Endothelial cell of umbilical vein (primary cell): ENCODE measurements around the gene UCHL1. TPM values are rescaled to one million over a fixed set of nuclear protein-coding genes. Genes with fewer than 3 reads are reported as not detected.

ENCODE experiments used
- BruUV-seq: library from RNA; stranded (reverse); fragments of 400-500 nt; replicated peaks from 2 replicates; lab custom pipeline; 2021; lab: Mats Ljungman, UMichigan
- CTCF ChIA-PET: fragments of 300-600, 350-600 bp; sonication (Branson Sonifier 250); formaldehyde crosslinking; loops from one replicate; lab custom pipeline; 2021; ENCODE audit warnings: antibody characterized with exemption, inconsistent platforms; lab: Charles Lee
- POLR2A ChIA-PET: fragments of 300-600, 350-600 bp; sonication (Branson Sonifier 250); formaldehyde crosslinking; loops from one replicate; lab custom pipeline; 2021; ENCODE audit warnings: antibody characterized with exemption, inconsistent platforms; lab: Charles Lee
- DNase-seq: peaks from one replicate; pipeline ENCODE4 v3.0.0-alpha.2; 2011; ENCODE audit warnings: low read depth, low spot score
- FAIRE-seq: peaks from 2 replicates; lab custom pipeline; 2011; peaks lifted over from hg19 to GRCh38; lab: Jason Lieb, UNC
- H2AFZ ChIP-seq: 2 replicates; pipeline ENCODE4 v1.6.0; 2012; ENCODE audit warnings: low read depth, low read length, control low read depth, inconsistent platforms
- H3K27ac ChIP-seq: 2 replicates; pipeline ENCODE4 v1.5.1; 2011; ENCODE audit warnings: low read depth, mild to moderate bottlenecking, control low read depth, low read length, moderate library complexity; ENCODE audit not compliant: insufficient read depth
- H3K27me3 ChIP-seq, 2 experiments: 2 replicates each; pipeline versions ENCODE4 v1.6.0 to v1.6.1; 2011; ENCODE audit warnings: low read length in 2 of 2, mixed read lengths in 1 of 2; ENCODE audit not compliant: control insufficient read depth in 2 of 2, insufficient read depth in 2 of 2
- H3K36me3 ChIP-seq, 2 experiments: 2 replicates in 1 of 2; 3 replicates in 1 of 2; pipeline ENCODE4 v1.5.1; 2011; ENCODE audit warnings: low read length in 2 of 2, mild to moderate bottlenecking in 1 of 2, moderate library complexity in 1 of 2; ENCODE audit not compliant: control insufficient read depth in 2 of 2, insufficient read depth in 2 of 2; ENCODE audit errors: extremely low read depth in 1 of 2
- H3K4me1 ChIP-seq: 3 replicates; pipeline ENCODE4 v1.5.1; 2011; ENCODE audit warnings: mild to moderate bottlenecking, low read length; ENCODE audit not compliant: control insufficient read depth, insufficient read depth; ENCODE audit errors: extremely low read depth
- H3K4me2 ChIP-seq: 2 replicates; pipeline ENCODE4 v1.6.1; 2011; ENCODE audit warnings: low read length, control low read depth, mixed read lengths; ENCODE audit not compliant: insufficient read depth
- H3K4me3 ChIP-seq, 3 experiments: fragments of 200-600 bp in 1 of 3; sonication (generic), shearing (Covaris generic) in 1 of 3; replicated peaks in 1 of 3; 2 replicates each; pipeline ENCODE4 v1.5.1; 2011 to 2016; ENCODE audit warnings: control low read depth in 3 of 3, low read length in 3 of 3, mild to moderate bottlenecking in 2 of 3, inconsistent platforms in 1 of 3, low read depth in 1 of 3, moderate library complexity in 1 of 3; ENCODE audit not compliant: insufficient read depth in 1 of 3
- H3K79me2 ChIP-seq: 2 replicates; pipeline ENCODE4 v1.6.0; 2012; ENCODE audit warnings: low read length, inconsistent platforms; ENCODE audit not compliant: control insufficient read depth, insufficient read depth
- H3K9ac ChIP-seq: replicated peaks from 2 replicates; pipeline ENCODE3; 2011; ENCODE audit warnings: low read length, control low read depth; ENCODE audit not compliant: insufficient read depth; ENCODE audit errors: extremely low read depth
- H3K9me1 ChIP-seq: replicated peaks from 3 replicates; pipeline ENCODE4 v1.6.0; 2011; ENCODE audit warnings: mild to moderate bottlenecking, low read length; ENCODE audit not compliant: control insufficient read depth, insufficient read depth; ENCODE audit errors: extremely low read depth
- H3K9me3 ChIP-seq: replicated peaks from 2 replicates; pipeline ENCODE4 v1.5.1; 2012; ENCODE audit warnings: low read length, inconsistent platforms; ENCODE audit not compliant: control insufficient read depth, insufficient read depth
- H4K20me1 ChIP-seq: replicated peaks from 2 replicates; pipeline ENCODE3; 2011; ENCODE audit warnings: mild to moderate bottlenecking, low read length; ENCODE audit not compliant: control insufficient read depth, insufficient read depth; ENCODE audit errors: extremely low read depth
- CTCF ChIP-seq, 2 donors: IDR thresholded peaks; 1 replicate in 1 of 2; 2 replicates in 1 of 2; pipeline ENCODE4 v1.5.1; 2011; ENCODE audit warnings: low read length in 2 of 2, mild to moderate bottlenecking in 2 of 2, moderate library complexity in 2 of 2, control low read depth in 1 of 2, inconsistent platforms in 1 of 2, low read depth in 1 of 2; ENCODE audit not compliant: insufficient read depth in 1 of 2; ENCODE audit errors: extremely low read depth in 1 of 2
- EZH2 ChIP-seq: IDR thresholded peaks from 2 replicates; pipeline ENCODE4 v1.6.1; 2012; ENCODE audit warnings: borderline replicate concordance, low read depth, mild to moderate bottlenecking, moderate library complexity, low read length, inconsistent platforms; ENCODE audit not compliant: severe bottlenecking
- FOS ChIP-seq: IDR thresholded peaks from 2 replicates; pipeline ENCODE4 v1.6.1; 2011; ENCODE audit warnings: mild to moderate bottlenecking, low read length, moderate library complexity, borderline replicate concordance; ENCODE audit not compliant: insufficient read depth
- GATA2 ChIP-seq: IDR thresholded peaks from 2 replicates; pipeline ENCODE4 v1.7.0; 2011; ENCODE audit warnings: low read depth, mild to moderate bottlenecking, moderate library complexity, mixed read lengths, low read length; ENCODE audit not compliant: insufficient read length, insufficient read depth
- JUN ChIP-seq: IDR thresholded peaks from 2 replicates; pipeline ENCODE4 v1.6.1; 2011; ENCODE audit warnings: borderline replicate concordance, low read depth; ENCODE audit not compliant: insufficient read length, insufficient read depth
- MAX ChIP-seq: IDR thresholded peaks from 2 replicates; pipeline ENCODE4 v1.6.1; 2011; ENCODE audit not compliant: insufficient read depth, insufficient read length
- MYC ChIP-seq: IDR thresholded peaks from one replicate; pipeline ENCODE4 v1.6.1; 2011; ENCODE audit warnings: mild to moderate bottlenecking, low read depth, low read length
- POLR2A ChIP-seq: IDR thresholded peaks from 2 replicates; pipeline ENCODE4 v1.6.1; 2012; ENCODE audit warnings: low read depth, mild to moderate bottlenecking, control low read depth, low read length
- POLR2AphosphoS5 ChIP-seq: IDR thresholded peaks from 2 replicates; pipeline ENCODE4 v1.6.1; 2012; ENCODE audit warnings: low read depth, mild to moderate bottlenecking, control low read depth, low read length, moderate library complexity; ENCODE audit not compliant: insufficient read depth
- dilution Hi-C: fragments of 300-500 bp; cut with MboI; formaldehyde crosslinking; loops from one replicate; pipeline ENCODE4 v1.15.0; 2019; ENCODE audit warnings: low sequenced_read_pairs; ENCODE audit not compliant: extremely low pct_ligation_motif_present
- intact Hi-C: fragments of 100-400 bp; cut with micrococcal nuclease; formaldehyde crosslinking; loops from one replicate; pipeline ENCODE4 v1.10.0; 2022
- polyA plus RNA-seq, 4 experiments: library from polyadenylated mRNA; depleted of rRNA in 3 of 4; stranded (reverse) in 3 of 4; unstranded in 1 of 4; fragments of >200 nt; gene quantifications; 2 replicates each; pipeline versions ENCODE4 v1.2.1 to v1.2.3, GENCODE V29; 2011 to 2012; ENCODE audit warnings: missing spikeins in 1 of 4
- total RNA-seq: library from RNA; stranded (reverse); gene quantifications from 2 replicates; pipeline ENCODE4 v1.2.3, GENCODE V29; 2021

Gene UCHL1
- total and polyA plus RNA-seq, 2 donors (not counting 3 experiments of a cell fraction or from before 2014, with no cell fraction given): 501 to 1,128 TPM

- H4K20me1 ChIP-seq: no peaks in the 10 kb centered on the region
- H3K4me1 ChIP-seq: peaks cover 6% of the 10 kb centered on the region
- H3K9me1 ChIP-seq: no peaks in the 10 kb centered on the region
- no peaks in the 10 kb centered on the region for H3K36me3 ChIP-seq
- CTCF ChIA-PET: interaction anchor here (0.9 to 1.7 kb wide), 5 partner anchors 8 to 422 kb away, joined by 3 to 5 read pairs (median 4); partner anchors contain the start of gene APBB2
- H3K4me3 ChIP-seq: no peak overlapping the region
- dilution Hi-C loops: loop anchor here (25.0 kb wide), 1 partner anchor 285 kb away; no protein-coding TSS in a partner anchor
- H3K4me2 ChIP-seq: no peak overlapping the region
- no peaks in the 10 kb centered on the region for H3K27me3 ChIP-seq
- DNase-seq: no peak
- no peaks in the 10 kb centered on the region for H3K79me2 ChIP-seq
- H3K9me3 ChIP-seq: no peaks in the 10 kb centered on the region
- no peak overlapping the region for H3K27ac ChIP-seq
- TF ChIP-seq CTCF (IDR thresholded peaks at IDR 0.05; ENCODE audit: extremely low read depth in 1 of 2, insufficient read depth in 1 of 2, low read depth in 1 of 2, low read length in 2 of 2) (no peak), POLR2AphosphoS5 (no peak), FOS (no peak), MAX (no peak), POLR2A (no peak), GATA2 (no peak), EZH2 (no peak), JUN (no peak), MYC (no peak)
- BruUV-seq: no TSS peak
- H3K9ac ChIP-seq: no peak overlapping the region
- H2AFZ ChIP-seq: no peak overlapping the region
- intact Hi-C loops: no loop called here
- no peak for FAIRE-seq
- POLR2A ChIA-PET: interaction anchor here (1.5 kb wide), 1 partner anchor 8 kb away, joined by 3 read pairs; the partner anchor contains the start of gene APBB2
Measured at GRCh38 chr4:41221850-41222645, 34.7 kb upstream of the UCHL1 start.
